Measurements from ENCODE around the gene PLXNC1. TPM values are rescaled to one million over a fixed set of nuclear protein-coding genes. Genes with fewer than 3 reads are reported as not detected.

Gene PLXNC1
- total RNA-seq, 4 donors from 2014 or later: 4.8 to 6.8 (median 6.2) TPM

DNA sequence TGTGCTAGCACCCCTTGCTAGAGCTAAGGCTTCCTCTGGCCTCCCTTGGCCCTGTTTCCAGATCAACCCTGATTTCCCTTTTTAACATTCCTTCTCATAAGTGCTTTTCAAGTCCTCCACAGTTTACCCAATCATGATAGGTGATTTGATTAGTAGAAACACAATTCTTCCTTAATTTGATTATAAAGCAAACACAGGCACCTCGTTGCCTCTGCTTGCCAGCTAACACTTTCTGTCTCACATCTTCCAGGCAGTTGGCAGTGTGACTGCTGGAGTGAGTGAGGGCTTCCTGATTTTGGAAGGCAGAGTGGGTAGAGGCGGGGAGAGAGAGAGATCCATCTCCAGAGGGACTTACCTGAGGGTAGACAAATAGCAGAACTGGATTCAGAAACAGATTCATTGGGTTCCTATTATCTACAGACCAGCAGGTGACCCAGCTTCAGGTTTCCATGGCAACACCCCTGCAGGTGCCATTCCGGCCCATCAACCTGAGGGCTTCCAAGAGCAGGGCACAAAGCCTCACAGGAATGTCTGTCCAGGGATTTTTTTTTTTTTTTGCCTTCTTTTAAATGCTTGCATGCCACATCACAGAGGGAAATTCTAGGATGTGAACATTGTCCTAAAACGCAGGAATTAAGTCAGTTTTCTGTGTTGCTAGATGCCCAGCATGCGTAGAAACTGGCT lies 77.7 kb downstream of the PLXNC1 start:
- WGBS, 2 donors (ENCODE audit: low coverage in 1 of 2): 78 to 80% methylated on average over 5 of the region's 5 CpGs
- H3K4me3 ChIP-seq: no peak overlapping the region
- no peak overlapping the region for H3K27ac ChIP-seq
- no peaks in the 10 kb centered on the region for H3K9me3 ChIP-seq
- no peaks in the 10 kb centered on the region for H3K36me3 ChIP-seq
- no peaks in the 10 kb centered on the region for H3K4me1 ChIP-seq
- no peak for TF ChIP-seq POLR2A (IDR thresholded peaks at IDR 0.05)
- no peak for TF ChIP-seq EP300 (IDR thresholded peaks at IDR 0.05)
- no peak for TF ChIP-seq CTCF (IDR thresholded peaks at IDR 0.05)
- TF ChIP-seq POLR2AphosphoS5 (IDR thresholded peaks at IDR 0.05): no peak
- no peak for ATAC-seq
- no peaks in the 10 kb centered on the region for H3K27me3 ChIP-seq

DNA sequence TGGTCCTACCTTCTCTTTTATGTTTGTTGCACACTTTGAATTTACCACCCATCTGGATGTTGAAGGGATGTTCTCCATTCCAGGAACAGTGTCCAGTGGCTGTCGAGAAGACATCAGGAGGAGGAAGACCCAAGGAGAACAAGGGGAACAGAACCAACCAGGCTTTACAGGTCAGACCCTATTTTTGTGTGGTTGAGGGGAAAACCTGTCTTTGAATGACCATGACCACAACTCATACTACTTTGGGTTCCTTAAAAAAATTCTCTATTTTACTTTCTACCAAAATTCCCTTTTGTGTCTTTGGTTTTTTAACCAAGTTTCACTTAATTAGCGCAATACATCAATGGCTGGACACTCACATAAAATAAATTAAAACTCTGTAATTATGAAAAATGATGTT lies 78.7 kb downstream of the PLXNC1 start:
- H3K4me3 ChIP-seq: no peak overlapping the region
- H3K27ac ChIP-seq: no peak overlapping the region
- no peak for ATAC-seq
- no peaks in the 10 kb centered on the region for H3K9me3 ChIP-seq
- WGBS, 2 donors (ENCODE audit: low coverage in 1 of 2): 83 to 95% methylated on average over 1 to 2 of the region's 2 CpGs
- no peak for TF ChIP-seq POLR2AphosphoS5 (IDR thresholded peaks at IDR 0.05)
- TF ChIP-seq POLR2A (IDR thresholded peaks at IDR 0.05): no peak
- no peak for TF ChIP-seq EP300 (IDR thresholded peaks at IDR 0.05)
- TF ChIP-seq CTCF (IDR thresholded peaks at IDR 0.05): no peak
- no peaks in the 10 kb centered on the region for H3K36me3 ChIP-seq
- H3K27me3 ChIP-seq: no peaks in the 10 kb centered on the region
- H3K4me1 ChIP-seq: no peaks in the 10 kb centered on the region

DNA sequence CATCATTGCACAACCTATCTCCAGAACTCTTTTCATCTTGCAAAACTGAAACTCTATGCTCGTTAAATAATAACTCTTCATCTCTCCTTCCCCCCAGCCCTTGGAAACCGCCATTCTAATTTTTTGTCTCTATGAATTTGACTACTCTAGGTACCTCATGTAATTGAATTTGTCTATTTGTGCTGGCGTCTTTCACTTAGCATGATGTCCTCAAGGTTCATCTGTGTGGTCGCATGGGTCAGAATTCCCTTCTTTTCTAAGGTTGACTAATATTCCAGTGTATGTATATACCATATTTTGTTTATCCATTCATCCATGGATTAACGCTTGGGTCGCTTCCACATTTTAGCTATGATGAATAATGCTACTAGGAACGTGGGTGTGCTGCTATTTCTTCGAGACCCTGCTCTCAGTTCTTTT lies 80.1 kb downstream of the PLXNC1 start:
- Histone ChIP-seq H3K27ac (no peak overlapping the region), H3K4me3 (no peak overlapping the region), H3K4me1 (no peaks in the 10 kb centered on the region), H3K36me3 (no peaks in the 10 kb centered on the region), H3K27me3 (no peaks in the 10 kb centered on the region), H3K9me3 (no peaks in the 10 kb centered on the region)
- TF ChIP-seq EP300 (IDR thresholded peaks at IDR 0.05) (no peak), CTCF (IDR thresholded peaks at IDR 0.05) (no peak), POLR2A (IDR thresholded peaks at IDR 0.05) (no peak)
- no peak for ATAC-seq
- 89 to 91% methylated on average over 4 to 8 of the region's 8 CpGs for WGBS, 2 donors (ENCODE audit: low coverage in 1 of 2)

DNA sequence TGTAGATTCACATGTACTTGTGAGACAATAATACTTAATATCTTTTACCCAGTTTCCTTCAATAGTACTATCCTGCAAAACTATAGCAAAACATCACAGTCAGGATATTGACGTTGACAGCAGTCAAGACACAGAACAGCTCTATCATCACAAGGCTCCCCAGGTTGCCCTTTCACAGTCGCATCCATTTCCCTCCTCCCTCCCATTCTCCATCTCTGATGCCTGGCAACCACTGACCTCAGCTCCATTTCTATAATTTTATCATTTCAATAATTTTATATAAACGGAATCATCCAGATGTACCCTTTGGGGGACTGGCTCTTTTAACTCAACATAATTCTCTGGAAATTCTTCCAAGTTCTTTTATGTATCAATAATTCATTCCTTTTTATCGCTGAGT lies 81.5 kb downstream of the PLXNC1 start:
- H3K4me3 ChIP-seq: no peak overlapping the region
- TF ChIP-seq EP300 (IDR thresholded peaks at IDR 0.05) (no peak), POLR2A (IDR thresholded peaks at IDR 0.05) (no peak), CTCF (IDR thresholded peaks at IDR 0.05) (no peak), POLR2AphosphoS5 (IDR thresholded peaks at IDR 0.05) (no peak)
- ATAC-seq: no peak
- 74 to 83% methylated on average over 2 to 4 of the region's 4 CpGs for WGBS, 2 donors (ENCODE audit: low coverage in 1 of 2)
- H3K4me1 ChIP-seq: no peaks in the 10 kb centered on the region
- H3K27ac ChIP-seq: no peak overlapping the region
- no peaks in the 10 kb centered on the region for H3K9me3 ChIP-seq
- no peaks in the 10 kb centered on the region for H3K36me3 ChIP-seq
- H3K27me3 ChIP-seq: no peaks in the 10 kb centered on the region

DNA sequence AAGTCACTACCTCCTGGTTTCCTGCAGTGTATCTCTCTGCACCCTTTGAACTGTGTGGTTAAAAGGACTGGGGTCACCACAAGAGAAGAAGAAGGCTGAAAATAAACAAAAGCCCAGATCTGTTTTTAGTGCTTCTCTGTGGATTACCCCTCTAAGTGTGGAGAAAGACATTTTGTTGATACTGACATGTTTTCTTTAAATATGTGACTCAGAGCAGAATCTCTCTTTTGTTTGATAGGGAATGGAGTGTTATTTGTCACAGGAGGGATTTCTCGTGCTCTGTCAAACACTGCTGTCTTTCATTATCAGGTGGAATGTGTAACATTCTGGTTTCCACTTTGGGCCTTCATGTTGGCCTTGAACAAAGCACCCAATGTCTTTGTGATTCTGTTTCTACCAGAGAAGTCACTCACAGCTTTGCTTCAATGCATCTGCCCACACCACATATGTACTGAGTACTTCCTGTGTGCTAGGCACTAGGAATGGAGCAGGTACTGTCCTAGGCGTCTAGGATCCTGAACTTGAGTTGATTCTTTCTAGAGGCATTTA lies 82.1 kb downstream of the PLXNC1 start:
- Histone ChIP-seq H3K4me1 (no peaks in the 10 kb centered on the region), H3K27ac (no peak overlapping the region), H3K4me3 (no peak overlapping the region), H3K9me3 (no peaks in the 10 kb centered on the region), H3K27me3 (no peaks in the 10 kb centered on the region), H3K36me3 (no peaks in the 10 kb centered on the region)
- ATAC-seq: no peak
- WGBS, 2 donors (ENCODE audit: low coverage in 1 of 2): 50 to 71% methylated on average over 1 to 2 of the region's 2 CpGs
- TF ChIP-seq CTCF (IDR thresholded peaks at IDR 0.05) (no peak), EP300 (IDR thresholded peaks at IDR 0.05) (no peak), POLR2AphosphoS5 (IDR thresholded peaks at IDR 0.05) (no peak), POLR2A (IDR thresholded peaks at IDR 0.05) (no peak)
